Activated CD4-positive, alpha-beta T cell treated with anti-CD3 and anti-CD28 coated beads, Interleukin-2, amount 50 U/mL, for 4 hours (primary cell): ENCODE data around the gene DCAF10.
"Not testable (repeated sequence)": the region's sequence is repeated elsewhere in the genome, so short reads cannot be mapped to it uniquely, and the experiment has no call there.

Experiments used
- DNase-seq, 2 experiments: peaks; one replicate each; pipeline ENCODE4 v3.0.0-alpha.2; 2020

The DCAF10 gene

DNA sequence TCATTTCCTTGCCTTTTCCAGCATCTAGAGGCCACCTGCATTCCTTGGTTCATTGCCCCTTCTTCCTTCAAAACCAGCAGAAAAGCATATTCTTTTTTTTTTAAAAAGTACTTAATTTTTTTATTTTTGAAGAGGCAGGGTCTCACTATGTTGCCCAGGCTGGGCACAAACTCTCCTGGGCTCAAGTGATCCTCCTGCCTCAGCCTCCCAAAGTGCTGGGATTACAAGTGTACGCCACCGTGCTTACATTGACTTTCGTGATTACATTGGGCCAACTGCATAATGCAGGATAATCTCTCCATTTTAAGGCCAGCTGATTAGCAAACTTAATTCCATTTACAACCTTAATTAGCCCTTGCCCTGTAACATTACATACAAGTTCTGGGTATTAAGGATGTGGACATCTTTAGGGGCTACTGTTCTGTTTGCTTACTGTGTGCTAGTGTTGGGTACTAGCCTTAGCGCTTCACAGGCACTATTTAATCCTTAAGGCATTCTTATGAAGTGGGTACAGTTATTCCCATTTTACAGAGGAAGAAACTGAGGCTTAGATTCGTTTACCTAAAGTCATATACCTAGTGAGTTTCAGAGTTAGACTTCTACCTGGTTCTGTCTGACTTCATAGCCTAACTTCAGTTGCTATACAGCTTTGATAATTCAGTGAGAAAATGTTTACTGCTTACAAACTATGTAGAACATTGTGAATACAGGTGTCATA, 69.6 kb downstream of the DCAF10 start:
- DNase-seq: no peak

DNA sequence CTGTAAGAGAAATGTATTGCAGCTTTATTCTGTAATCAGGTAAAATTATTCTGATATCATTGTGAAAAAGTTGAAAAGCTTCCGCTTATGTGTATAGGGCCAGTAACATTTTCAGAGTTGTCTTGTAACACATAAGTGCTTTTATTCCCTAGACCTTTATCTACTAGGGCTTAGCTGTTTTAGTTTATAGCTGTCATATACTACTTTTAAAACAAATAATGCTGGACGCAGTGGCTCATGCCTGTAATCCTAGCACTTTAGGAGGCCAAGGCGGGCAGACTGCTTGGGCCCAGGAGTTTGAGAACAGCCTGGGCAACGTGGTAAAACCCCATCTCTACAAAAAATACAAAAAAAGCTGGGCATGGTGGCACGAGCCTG, 70.2 kb downstream of the DCAF10 start:
- DNase-seq: no peak

DNA sequence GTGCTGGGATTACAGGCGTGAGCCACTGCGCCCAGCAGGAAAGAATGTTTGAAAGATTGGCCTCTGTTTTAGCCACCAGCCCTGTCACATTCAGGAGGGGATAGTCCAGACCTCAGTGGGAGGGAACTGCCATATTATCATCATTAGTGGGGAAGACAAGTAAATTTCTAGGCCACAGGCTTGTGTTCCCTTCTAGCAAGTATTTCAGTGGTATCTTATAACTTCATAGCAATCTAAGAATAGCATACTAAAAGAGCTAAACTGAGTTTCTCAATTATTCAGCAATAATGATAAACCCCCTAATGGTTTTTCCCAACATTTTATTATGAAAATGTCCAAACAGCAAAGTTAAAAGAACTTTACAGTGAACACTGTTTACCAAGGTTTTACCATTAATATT, 73.4 kb downstream of the DCAF10 start:
- no peak for DNase-seq

DNA sequence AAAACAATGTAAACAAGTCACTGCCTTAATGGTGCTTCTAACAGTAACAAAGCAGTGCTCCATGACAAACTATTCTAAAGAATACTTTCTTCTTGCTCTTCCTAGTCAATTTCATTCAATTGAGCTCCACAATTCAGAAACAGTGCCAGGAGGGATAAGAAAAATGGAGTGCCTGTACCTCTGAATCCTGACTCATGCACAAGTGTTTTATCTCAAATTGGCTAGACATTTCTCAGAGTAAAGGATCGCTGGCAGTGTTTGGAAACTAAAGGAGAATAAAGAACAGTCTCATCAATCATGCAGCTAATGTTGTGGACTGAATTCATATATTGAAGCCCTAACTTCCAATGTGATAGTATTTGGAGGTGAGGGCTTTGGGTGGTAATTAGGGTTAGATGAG, 75.8 kb downstream of the DCAF10 start:
- no peak for DNase-seq

DNA sequence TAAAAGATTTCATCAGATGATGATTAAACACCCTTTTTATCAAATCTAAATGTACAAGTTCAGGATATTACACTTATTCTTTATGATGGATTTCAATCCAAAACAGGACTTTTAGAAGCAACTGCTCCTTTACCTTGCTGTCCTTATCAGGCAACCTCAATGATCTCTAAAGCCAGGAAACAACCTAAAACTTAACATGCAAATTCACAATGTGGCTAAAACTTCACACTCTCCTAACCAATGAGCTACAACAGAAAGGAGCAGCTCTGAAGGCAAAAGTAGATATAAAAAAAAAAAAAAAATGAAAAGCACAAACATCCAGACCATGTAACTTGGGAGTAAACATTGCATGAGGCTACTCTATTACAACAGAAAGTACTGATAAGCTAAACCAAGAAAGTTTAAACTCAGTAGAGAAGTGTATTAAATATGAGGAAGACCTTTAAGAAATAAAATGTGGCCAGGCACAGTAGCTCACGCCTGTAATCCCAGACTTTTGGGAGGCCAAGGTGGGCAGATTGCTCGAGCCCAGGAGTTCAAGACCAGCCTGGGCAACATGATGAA, 80.4 kb downstream of the DCAF10 start:
- no peak for DNase-seq

DNA sequence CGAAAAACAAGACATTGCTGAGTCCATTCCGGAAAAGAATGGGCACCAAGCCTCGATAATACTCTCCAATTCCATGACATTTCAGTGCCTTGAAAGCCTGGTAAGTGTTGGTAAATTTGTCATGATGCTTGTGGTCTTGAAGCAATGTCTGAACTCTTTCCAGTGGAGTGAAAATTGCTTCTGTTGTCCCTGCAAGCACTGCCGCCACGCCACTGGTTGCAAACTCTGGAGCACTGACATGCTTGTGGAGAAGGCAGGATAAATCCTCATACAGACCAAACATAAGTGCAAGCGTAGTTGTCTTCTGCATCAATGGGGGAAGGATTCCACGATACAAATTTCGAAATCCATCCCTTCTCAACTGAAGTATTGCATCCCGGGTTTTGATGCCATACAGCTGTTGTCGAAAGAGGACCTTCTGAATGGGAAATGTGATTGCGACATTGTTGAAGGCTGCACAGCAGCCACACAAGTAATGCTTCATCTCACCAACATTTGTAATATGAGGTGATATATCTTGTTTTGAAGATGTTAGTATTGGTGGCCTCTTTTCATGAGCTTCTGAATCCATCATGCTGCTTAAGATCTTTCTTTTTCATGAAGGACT, 87.5 kb downstream of the DCAF10 start:
- DNase-seq: not testable (repeated sequence)

DNA sequence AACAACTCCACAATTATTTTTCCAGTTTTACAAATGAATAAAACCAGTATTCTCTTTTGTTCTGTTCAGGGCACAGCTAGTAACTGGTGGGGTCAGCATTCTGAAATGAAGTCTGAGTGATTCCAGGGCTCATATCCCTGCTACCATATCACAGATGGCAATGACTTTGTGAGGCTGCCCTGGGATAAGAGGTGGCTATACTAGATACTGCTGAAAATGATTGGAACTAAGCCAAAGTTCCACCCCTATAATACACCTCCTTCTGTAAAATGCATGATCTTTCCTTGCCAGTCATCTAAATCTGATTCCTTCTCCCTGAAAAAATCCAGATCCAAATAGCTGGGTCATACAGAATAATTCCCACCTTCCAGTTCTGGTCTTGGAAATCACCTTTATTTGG, 88.9 kb downstream of the DCAF10 start:
- no peak for DNase-seq

DNA sequence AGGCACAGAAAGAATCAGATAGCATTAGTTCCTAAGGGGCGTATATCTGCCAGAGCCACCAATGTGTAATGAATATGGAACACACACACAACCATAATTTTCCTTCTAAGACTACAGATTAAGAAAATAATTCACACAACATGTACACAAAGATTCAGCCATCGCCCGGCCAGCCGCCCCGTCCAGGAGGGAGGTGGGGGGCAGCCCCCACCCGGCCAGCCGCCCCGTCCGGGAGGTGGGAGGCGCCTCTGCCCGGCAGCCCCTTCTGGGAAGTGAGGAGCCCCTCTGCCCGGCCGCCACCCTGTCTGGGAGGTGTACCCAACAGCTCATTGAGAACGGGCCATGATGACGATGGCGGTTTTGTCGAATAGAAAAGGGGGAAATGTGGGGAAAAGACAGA, 90.4 kb downstream of the DCAF10 start:
- DNase-seq: not testable (repeated sequence)

DNA sequence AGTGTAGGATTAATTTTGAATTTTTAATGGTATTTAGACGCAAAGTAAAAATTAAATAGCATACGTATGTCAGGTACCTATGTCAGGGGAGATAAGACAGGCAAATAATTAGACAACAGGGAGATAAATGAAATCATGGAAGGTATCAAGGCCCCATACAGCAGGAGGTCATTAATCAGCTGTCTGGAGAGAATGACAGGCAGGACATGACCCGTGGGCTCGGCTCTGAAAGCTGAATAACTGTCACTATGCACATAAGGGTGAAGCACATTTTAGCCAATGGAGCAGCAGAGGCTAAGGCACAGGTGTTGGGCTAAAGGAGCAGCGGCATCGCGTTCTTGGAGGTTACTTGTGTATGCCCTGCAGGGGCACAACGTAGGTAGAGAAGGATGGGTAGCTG, 91.5 kb downstream of the DCAF10 start:
- no peak for DNase-seq

DNA sequence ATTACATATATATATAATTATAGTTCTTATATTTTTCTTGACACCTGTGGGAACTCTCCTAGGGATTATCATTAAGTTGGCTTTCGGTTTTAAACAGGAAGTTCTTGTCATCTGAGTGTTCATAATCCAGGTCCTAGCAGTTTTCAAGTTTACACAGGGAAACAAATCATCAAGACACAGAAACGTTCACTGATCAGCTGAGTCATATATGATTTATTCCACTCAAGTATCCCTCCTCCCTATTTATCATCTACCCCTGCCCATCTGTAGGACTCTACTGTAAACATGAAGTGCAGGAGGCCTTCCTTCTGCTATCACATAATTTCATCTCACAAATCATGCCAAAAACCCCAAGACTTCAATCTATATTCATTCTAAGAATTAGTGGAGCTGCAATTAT, 97.1 kb downstream of the DCAF10 start:
- DNase-seq: no peak

DNA sequence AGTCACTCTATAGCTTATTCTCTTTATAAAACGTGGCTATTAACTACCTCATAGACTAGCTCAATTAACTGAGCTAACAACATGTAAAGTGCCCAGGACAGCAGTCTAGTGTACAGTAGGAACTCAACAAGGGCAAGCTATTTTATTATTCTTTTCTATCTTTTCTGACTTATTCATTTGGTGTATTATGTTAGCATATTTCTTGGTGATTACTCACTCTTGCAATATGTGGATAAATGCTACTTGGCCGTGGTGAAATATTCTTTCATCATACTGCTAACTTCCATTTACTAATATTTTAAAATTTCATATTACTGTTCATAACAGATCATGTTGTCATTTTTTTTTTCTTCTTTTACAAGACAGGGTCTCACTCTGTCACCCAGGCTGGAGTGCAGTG, 98.4 kb downstream of the DCAF10 start:
- DNase-seq: no peak

DNA sequence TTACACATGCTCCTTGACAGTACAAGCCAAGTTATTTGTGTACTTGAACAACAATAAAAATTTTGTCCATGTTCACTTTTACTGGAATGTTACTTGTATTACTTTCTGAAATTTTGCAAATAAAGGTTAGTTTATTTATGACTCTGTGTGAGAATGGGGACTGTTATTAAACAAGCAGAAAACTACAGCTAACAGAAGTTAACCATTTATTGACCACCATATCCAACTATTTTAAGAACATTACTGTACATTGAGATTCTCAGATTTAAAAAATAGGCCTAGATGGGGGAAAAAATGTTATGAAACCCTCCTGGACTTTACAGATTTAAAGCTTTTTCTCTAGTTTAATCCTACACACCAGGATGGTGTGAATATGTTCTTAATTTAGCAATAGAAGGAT, 101.5 kb downstream of the DCAF10 start:
- DNase-seq: no peak

DNA sequence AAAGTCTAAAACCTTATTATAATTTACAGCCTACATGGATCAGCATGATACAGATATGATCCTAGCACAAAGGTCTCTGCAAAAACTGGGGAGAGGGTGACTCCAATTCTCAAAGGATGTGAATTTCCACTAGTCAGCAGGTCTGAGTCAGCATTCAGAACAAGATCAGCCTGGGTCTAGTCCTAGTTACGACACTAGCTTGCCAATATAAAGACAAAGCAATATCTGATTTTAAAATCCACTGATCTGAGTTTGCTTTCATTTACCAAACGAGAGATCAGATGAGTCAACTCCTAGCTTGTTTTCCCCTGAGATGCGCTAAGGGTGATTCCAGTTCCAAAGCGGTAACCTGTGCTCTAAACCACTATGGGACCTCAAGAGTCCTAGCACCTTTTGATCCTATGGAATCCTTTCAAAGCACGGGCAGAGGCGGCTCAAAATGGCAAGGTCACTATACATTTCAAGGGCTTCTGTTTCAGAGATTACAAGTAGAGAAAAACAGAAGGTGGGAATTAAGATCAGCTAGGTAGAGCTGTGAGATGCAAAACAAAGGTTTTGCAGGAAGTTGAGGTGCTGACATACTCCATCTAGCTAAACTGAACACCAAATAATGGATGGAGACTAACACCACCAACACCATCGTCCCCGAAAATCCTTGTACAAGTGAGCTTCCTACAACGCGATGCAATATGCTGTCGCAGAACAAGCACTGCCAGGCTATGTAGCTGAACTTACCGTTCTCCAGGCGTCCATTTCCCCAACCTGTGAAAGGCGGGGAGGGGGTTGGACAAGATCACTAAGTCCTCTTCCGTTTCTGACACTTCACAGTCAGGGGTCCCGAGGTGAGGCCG, 102.4 kb downstream of the DCAF10 start:
- DNase-seq: no peak

DNA sequence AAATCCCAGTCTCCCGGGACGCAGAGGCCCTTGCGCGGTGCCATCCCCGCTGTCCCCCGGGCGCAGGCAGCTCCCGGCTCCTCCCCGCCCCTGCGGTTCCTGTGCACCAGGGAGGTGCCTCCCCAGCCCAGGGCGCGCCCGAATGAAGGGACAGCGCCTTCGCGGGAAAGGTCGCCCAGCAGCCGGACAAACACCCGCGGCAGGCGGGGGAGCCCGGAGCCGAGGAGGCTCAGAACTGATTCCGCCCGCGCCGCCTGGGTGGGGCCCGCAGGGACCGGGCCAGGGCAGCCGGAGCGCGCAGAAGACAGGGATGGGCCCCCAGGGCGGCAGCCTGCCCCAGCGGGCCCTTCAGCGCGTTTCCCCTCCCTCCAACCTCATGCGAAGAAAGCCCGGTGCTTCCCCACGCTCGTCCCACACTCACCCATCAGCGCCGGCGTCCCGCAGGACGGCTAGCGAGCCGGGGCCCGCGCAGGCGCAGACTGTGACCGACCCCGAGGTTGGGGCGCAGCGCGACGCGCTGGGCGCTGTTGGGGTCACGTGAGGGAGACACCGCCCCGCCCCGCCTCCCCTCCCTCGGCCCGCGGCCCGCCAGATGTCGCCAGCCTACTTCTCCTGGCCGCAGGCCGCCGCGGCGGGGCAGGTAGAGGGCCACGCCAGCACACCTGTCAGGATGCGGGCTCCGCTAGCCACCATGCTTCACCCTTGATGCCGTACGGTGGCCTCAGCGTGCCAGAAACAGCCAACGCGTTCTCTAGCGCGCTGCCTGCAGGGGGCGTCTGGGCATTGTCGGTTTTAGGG, 103.2 kb downstream of the DCAF10 start, which contains the start of gene SLC25A51:
SLC25A51 (minus strand) TSS at position 481 of the 798 bp plus-strand sequence. CDS start 15,577 bp downstream, outside the sequence.
- DNase-seq: peak; percentile 93 to 96

DNA sequence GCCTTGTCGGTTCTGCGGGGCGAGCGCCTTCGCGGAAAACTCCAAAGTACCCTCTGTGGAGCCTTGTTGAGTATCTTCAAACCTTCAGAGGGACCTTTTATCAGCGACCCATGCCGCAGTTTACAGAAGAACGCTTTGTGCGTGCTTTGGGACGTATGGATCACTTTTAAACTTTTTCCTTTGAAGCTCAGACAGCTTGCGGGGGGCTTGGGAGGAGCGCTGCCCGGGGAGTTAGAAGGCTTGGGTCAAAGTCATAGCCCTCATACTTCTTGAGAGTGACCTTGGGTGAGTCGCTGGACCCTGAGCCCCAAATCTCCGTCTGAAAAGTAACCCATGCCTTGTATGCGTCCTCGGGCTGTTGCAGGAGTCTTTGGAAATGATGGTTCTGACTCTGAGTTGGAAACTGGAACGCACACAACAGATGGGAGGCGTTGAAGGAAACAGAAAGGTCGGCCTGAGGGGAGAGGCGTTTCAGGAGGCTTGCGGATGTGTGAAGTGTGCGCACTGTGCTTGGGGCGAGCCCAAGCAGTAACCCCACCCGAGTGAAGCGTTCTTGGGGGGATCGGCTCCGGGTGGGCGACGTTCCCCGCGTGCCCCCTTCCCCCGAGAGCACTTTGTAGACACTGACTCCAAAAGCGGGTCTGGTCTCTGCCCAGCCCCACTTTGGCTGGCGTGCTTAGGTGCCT, 104.0 kb downstream of the DCAF10 start:
- DNase-seq: no peak

DNA sequence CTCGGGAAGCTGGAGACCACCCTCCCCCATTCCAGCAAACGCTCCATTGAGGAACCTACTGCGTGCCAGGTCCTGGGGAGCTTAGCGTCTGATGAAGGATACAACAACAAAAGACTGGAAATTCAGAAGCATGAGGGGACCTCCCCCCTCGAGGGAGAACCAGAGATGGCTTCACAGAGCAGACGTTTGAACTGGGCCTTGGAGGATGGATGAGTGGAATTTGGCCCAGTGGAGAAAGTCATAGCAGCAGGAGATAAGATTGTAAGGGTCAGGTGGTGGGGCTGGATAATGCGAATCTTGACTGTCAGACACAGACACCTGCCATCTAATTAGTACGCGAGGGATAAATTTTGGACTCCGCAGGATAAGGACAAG, 104.5 kb downstream of the DCAF10 start:
- DNase-seq: no peak

DNA sequence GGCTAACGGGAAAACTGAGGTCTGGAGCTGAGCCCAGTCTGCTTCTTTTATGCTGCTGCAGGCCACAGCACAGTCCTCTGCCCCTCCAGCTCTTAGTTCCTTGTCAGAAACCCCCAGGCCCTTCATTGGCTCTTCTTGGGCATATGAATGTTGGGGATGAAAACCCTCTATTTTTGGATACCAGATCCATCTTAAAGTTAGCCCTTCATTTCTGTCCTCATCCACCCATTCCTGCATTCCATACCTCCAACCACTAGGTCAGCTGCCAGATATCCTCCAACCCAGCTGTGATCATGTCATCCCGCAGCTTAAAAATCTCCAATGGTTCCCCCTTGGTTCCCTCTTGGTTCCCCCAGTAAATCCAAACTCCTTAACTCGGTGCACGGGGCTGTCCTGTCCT, 105.2 kb downstream of the DCAF10 start:
- DNase-seq: no peak

DNA sequence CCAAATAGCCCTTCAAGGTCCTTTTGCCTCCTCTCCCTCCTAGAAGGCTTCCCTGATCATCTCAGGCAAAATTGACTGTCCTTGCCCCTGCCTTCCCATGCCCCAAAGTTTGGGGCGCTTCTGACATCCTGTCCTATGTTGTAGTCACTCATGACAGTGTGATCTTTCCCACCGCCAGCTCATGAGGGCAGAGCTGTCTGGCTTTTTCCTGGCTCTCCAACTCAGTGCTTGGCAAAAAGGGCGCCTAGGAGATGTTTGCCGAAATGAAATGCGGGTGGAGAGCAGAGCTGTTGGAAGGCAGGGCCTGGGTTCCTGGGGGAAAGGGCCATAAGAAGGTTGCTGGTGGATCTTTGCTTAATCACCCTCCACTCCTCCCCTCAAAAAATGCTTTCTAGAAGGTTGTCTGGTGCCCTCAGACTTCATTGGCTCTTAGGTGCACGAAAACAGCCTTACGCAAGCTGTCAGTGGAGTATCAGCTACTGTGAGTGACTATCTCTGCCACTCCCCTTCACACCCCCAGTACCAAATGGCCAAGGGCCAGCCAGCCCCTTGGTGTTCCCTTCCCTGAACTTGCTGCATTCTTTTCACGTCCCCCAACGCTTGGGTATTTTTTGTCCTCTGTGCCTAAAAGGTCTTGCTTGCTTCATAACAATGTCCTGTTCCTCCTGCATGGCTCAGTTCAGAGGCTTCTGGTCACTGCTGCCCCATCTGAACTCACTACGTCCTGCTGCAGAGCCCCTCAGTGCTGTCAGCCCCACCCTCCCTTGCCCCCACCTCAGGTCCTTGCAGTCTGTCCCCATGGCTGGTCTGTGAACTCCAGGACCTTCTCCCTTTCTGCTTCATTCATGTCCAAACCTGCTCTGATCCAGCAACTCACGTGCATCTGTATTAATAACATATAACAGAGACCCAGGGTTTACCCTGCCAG, 106.0 kb downstream of the DCAF10 start:
- DNase-seq: no peak

DNA sequence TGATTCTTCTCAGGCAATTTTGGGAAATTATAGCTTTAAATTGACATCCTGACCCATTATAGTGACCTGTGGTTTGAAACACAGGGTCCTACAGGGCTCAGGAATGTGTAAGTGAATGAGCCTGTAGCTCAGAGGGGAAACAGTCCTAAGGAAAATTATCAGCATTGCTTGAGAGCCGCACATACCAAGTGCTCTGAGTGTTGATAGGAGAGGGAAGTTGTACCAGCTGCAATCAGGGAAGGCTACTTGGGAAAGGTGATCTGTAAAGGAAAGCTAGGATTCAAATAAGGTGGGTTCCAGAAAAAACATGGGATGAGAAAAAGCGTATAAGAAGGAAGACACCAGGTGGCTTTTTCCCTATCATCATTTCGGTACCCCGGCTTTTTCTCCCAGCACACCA, 107.7 kb downstream of the DCAF10 start:
- DNase-seq: no peak

DNA sequence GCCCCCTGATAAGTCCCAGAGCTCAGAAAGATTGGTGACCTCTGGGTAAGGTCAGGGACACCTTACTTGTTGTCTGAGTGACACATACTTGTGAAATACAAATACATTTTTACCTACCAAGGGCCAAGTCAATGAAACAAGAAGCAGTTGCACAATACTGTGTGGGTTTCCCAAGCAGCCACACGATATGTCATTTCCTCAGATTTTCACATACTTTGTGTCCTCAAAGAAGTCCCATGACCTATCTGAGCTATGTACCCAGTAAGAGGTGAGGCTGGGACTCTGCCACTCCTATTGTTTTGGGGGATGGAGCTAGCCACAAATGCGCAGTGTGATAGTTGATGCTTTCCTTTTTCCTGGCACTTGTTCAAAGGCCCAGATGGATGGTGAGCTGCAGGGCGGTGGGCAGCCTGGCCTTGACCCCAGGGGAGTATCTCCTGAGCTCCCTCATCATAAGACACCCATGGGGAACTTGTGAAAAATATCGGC, 108.1 kb downstream of the DCAF10 start:
- no peak for DNase-seq

DNA sequence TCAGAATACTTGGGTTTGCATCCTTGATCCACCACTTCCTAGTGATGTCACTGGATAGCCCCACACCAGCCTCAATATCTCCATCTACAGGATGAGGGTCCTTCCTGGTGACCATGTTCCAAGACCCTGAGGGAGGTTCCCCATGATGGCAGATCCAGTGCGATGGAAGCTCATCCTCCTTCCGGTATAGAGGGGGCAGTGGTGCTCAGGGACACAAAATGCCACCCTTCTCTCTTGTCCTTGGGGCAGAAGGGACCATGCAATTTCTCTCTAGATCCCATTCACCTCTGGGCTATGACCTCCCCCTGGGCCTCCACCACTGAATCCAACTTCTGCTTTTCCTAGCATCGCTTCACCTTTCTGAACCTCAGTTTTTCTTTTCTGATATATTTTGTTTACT, 108.7 kb downstream of the DCAF10 start:
- DNase-seq: no peak
